Brain microvascular endothelial cell (primary cell): Measurements from ENCODE around the gene TRABD.
A peak's percentile ranks its signal among the peaks of the same experiment; 100 is the strongest.

Source experiments
- DNase-seq: peaks from one replicate; pipeline ENCODE4 v3.0.0-alpha.2; 2020
- H3K27ac ChIP-seq: fragments of 250-450 bp; sonication (Bioruptor Pico); 2 replicates; pipeline ENCODE4 v1.5.1; 2020; ENCODE audit warnings: mild to moderate bottlenecking, moderate library complexity
- H3K27me3 ChIP-seq: fragments of 250-450 bp; sonication (Bioruptor Pico); replicated peaks from 2 replicates; pipeline ENCODE4 v1.5.1; 2020; ENCODE audit warnings: mild to moderate bottlenecking
- H3K36me3 ChIP-seq: fragments of 250-450 bp; sonication (Bioruptor Pico); replicated peaks from 2 replicates; pipeline ENCODE4 v1.5.1; 2020; ENCODE audit warnings: mild to moderate bottlenecking
- H3K4me3 ChIP-seq: 2 replicates; pipeline ENCODE4 v1.5.1; 2011; ENCODE audit warnings: low read depth, mild to moderate bottlenecking, control low read depth, low read length, moderate library complexity
- in situ Hi-C: cut with HindIII; loops from 2 replicates; pipeline ENCODE4 v1.10.0; 2017; ENCODE audit warnings: low sequenced_read_pairs, low pct_ligation_motif_present
- TF ChIP-seq, protein P1 (sequence below): IDR thresholded peaks from 2 replicates; pipeline ENCODE4 v1.5.1; 2011; ENCODE audit warnings: low read depth, mild to moderate bottlenecking, moderate library complexity, low read length, control low read depth, inconsistent platforms; ENCODE audit errors: missing control alignments

Gene TRABD

DNA sequence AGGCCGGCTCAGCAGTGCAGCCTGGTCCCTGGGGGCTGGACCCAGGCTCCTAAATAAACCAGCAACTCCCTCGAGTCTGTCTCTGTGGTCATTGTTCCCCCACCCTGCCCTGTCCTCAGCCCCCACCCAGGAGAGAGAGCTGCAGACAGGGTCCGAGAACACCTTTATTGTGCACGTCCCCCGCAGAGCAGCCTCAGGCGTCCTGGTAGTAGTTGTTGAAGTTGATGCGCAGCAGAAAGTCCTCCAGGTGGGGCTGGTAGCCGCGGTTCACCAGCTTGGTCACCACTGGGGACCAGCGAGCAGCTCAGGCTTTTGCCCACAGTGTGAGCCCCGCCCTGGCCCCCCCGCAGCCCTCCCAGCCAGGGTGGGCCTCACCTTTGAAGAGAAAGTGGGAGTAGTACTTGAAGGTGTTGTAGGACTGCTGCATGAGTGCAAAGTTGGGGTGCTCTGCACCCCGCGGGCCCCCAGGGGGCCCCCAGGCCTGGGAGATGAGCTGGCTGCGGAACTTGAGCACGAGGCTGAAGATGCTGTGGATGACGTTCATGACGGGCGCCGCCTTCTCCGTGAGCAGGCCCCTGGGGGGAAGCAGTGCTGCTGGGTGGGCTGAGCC, 31.9 kb downstream of the TRABD start:
- no peak for DNase-seq
- Histone ChIP-seq H3K27me3 (no peaks in the 10 kb centered on the region), H3K27ac (no peak overlapping the region), H3K36me3 (peaks cover 68% of the 10 kb centered on the region), H3K4me3 (no peak overlapping the region)
- in situ Hi-C loops = no loop called here
- TF ChIP-seq, protein P1, sequence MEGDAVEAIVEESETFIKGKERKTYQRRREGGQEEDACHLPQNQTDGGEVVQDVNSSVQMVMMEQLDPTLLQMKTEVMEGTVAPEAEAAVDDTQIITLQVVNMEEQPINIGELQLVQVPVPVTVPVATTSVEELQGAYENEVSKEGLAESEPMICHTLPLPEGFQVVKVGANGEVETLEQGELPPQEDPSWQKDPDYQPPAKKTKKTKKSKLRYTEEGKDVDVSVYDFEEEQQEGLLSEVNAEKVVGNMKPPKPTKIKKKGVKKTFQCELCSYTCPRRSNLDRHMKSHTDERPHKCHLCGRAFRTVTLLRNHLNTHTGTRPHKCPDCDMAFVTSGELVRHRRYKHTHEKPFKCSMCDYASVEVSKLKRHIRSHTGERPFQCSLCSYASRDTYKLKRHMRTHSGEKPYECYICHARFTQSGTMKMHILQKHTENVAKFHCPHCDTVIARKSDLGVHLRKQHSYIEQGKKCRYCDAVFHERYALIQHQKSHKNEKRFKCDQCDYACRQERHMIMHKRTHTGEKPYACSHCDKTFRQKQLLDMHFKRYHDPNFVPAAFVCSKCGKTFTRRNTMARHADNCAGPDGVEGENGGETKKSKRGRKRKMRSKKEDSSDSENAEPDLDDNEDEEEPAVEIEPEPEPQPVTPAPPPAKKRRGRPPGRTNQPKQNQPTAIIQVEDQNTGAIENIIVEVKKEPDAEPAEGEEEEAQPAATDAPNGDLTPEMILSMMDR = no peak

DNA sequence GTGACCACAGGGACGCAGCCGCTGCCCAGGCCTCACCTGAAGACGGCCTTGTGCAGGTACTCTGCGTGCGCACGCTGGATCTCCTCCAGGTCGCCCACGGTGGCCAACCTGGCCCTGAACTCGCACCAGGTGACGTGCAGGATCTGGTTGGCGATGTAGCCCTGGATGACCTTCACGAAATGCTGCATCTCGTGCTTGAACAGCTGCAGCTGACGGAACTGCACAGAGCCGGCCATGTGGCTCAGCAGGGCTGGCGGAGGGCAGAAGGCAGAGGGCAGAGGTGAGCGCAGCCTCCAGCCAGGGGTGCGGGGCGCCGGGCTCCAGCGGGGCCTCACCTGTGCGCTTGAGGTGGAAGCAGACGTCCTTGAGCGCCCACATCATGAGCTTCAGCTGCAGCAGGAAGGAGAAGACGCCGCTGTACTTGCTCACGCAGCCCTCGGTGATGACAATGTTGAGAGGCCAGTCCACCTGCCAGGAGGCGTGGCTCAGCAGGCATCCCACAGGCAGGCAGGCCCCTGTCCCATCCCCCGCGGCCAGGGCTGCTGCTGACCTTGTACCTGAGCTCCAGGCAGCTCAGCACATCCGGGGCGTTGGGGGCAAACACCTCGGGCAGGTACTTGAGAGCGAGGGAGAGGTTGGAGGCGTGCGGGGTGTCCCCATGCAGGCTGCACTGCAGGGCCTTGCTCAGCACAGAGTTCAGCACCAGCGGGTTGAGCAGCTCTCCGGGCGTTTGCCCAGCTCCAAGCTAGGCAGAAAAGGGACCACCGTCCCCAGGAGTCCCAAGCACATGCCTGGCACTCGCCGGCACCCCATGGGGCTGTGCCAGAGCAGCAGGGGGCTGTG, 32.7 kb downstream of the TRABD start:
- peaks cover 69% of the 10 kb centered on the region for H3K36me3 ChIP-seq
- H3K27ac ChIP-seq = no peak overlapping the region
- no peak overlapping the region for H3K4me3 ChIP-seq
- H3K27me3 ChIP-seq = no peaks in the 10 kb centered on the region
- in situ Hi-C loops = no loop called here
- DNase-seq = no peak
- TF ChIP-seq, protein P1 = no peak

DNA sequence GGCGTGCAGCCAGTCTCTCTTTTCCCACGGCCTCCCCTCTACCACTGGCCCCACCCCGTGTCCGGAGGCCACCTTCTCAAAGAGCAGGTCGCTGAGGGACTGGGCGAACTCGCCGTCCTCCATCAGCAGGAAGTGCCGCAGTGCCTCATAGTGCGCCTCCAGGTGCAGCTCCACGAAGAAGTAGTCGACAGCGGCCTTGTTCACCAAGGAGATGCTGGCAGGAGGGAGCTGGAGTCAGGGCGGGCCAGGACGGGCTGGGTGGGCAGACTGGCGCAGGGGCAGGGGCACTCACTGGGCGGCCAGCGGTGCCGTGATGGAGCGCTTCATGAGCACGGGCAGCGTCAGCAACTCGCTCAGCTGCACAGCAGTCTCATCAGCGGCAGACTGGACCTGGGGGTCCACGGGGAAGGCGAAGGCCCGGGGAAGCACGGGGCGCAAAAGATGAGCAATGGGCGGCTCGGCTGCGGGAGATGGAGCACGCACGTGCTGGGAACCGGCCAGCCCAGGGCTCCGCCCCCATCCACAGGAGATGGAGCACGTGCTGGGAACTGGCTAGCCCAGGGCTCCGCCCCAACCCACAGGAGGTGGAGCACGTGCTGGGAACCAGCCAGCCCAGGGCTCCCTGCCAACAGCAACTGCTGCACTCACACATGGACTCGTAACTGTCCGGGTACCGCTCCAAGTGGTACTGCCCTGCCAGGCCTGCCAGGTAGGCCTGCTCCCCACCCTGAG, 33.4 kb downstream of the TRABD start:
- no peak overlapping the region for H3K4me3 ChIP-seq
- DNase-seq = peak; percentile 48
- TF ChIP-seq, protein P1 = no peak
- H3K27ac ChIP-seq = no peak overlapping the region
- no peaks in the 10 kb centered on the region for H3K27me3 ChIP-seq
- H3K36me3 ChIP-seq = peaks cover 73% of the 10 kb centered on the region
- in situ Hi-C loops = no loop called here

DNA sequence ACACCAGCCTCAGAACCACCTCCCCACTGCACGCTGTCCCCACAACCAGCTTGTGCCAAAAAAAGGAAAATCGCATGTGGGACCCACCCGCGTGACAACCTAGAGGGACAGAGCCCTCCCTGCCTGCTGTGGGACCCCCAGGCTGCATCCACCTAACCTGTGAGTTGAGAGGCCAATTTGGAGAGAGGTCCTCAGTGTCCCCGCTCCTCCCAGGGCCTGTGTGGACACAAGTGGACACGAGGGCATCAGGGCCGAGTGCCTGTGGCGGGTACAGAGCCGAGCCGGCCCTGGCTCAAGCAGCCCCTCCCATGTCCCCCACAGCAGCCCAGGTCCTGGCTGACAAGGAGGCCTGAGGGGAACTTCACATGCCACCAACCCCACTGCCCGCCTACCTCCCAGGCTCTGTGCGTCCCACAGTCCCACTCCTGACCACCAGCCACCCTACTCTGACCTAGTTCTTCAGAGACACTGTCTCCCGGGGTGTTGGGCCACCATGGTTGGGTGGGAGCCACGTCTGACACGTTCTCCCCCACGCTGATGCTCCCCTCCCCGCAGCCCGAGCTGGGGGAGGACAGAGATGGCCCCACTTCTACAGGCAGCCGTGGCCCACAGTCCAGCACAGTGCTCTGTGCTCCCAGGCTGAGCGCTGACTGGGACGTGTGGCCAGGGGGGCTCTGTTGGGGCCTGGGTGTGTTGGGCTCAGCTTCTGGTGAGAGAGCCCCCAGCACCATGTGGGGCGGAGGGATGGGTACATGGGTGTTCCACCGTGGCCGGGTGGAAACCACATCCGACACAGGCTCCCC, 34.3 kb downstream of the TRABD start:
- in situ Hi-C loops = no loop called here
- TF ChIP-seq, protein P1 = no peak
- no peak overlapping the region for H3K27ac ChIP-seq
- no peak for DNase-seq
- peaks cover 70% of the 10 kb centered on the region for H3K36me3 ChIP-seq
- no peak overlapping the region for H3K4me3 ChIP-seq
- no peaks in the 10 kb centered on the region for H3K27me3 ChIP-seq

DNA sequence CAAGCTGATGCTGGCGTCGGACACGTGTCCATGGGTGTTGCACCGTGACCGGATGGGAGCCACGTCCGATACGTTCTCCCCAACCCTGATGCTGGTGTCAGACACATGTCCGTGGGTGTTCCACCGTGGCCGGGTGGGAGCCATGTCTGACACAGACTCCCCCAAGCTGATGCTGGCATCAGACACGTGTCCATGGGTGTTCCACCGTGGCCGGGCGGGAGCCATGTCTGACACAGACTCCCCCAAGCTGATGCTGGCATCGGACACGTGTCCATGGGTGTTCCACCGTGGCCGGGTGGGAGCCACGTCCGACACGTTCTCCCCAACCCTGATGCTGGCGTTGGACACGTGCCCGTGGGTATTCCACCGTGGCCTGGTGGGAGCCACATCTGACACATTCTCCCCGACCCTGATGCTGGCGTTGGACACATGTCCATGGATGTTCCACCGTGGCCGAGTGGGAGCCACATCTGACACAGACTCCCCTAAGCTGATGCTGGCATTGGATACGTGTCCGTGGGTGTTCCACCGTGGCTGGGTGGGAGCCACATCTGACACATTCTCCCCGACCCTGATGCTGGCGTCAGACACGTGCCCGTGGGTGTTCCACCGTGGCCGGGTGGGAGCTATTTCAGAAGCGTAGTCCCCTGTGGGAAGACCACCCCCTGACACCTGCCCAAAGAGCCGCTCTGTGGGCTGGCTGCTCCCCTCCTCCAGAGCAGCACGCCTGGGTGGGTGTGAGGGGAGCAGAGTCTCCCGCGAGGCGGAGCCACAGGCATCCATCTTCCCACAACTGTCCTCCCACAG, 35.1 kb downstream of the TRABD start:
- TF ChIP-seq, protein P1 = no peak
- H3K4me3 ChIP-seq = no peak overlapping the region
- H3K36me3 ChIP-seq = peaks cover 75% of the 10 kb centered on the region
- H3K27me3 ChIP-seq = no peaks in the 10 kb centered on the region
- no peak overlapping the region for H3K27ac ChIP-seq
- in situ Hi-C loops = no loop called here
- DNase-seq = no peak
